Activated naive CD8-positive, alpha-beta T cell treated with anti-CD3 and anti-CD28 coated beads for 36 hours (primary cell): Measurements from ENCODE around the gene OLFM1. TPM values are rescaled to one million over a fixed set of nuclear protein-coding genes. Genes with fewer than 3 reads are reported as not detected.
A peak's percentile ranks its signal among the peaks of the same experiment; 100 is the strongest.
"Not testable (repeated sequence)": the region's sequence is repeated elsewhere in the genome, so short reads cannot be mapped to it uniquely, and the experiment has no call there.

Source experiments
- DNase-seq: peaks from one replicate; pipeline ENCODE4 v3.0.0; 2021
- H3K27ac Mint-ChIP-seq: one replicate; pipeline ENCODE4 v1.8.0; 2022; ENCODE audit warnings: mild to moderate bottlenecking, moderate library complexity, mixed read lengths
- H3K27me3 Mint-ChIP-seq: one replicate; pipeline ENCODE4 v1.8.0; 2022; ENCODE audit warnings: mild to moderate bottlenecking, mixed read lengths
- H3K36me3 Mint-ChIP-seq: one replicate; pipeline ENCODE4 v1.8.0; 2021; ENCODE audit warnings: mild to moderate bottlenecking, mixed read lengths
- H3K4me1 Mint-ChIP-seq: one replicate; pipeline ENCODE4 v1.8.0; 2021; ENCODE audit warnings: mixed read lengths
- H3K4me3 Mint-ChIP-seq: one replicate; pipeline ENCODE4 v1.8.0; 2022; ENCODE audit warnings: mild to moderate bottlenecking, moderate library complexity, mixed read lengths
- H3K9me3 Mint-ChIP-seq: one replicate; pipeline ENCODE4 v1.8.0; 2022; ENCODE audit warnings: mixed read lengths
- total RNA-seq, 2 experiments: library from RNA; stranded (reverse); gene quantifications; one replicate each; pipeline ENCODE4 v1.2.3, GENCODE V29; 2021

Gene OLFM1
- total RNA-seq, 2 experiments from 2014 or later: not detected

DNA sequence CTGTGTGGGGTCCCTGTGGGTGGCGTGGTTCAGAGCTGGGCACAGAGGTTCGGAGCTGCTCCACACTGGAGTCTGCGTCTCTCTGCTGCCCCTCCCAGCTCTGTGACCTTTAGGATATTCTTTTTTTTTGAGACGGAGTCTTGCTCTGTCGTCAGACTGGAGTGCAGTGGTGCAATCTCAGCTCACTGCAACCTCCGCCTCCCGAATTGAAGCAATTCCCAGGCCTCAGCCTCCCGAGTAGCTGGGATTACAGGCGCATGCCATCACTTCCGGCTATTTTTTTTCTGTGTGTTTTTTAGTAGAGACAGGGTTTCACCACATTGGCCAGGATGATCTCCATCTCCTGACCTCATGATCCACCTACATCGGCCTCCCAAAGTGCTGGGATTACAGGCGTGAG is 24.1 kb downstream of the OLFM1 start:
- not testable (repeated sequence) for H3K4me1 Mint-ChIP-seq, H3K27ac Mint-ChIP-seq, H3K4me3 Mint-ChIP-seq, H3K36me3 Mint-ChIP-seq, H3K9me3 Mint-ChIP-seq, DNase-seq
- H3K27me3 Mint-ChIP-seq: peaks cover 32% of the 10 kb centered on the region

DNA sequence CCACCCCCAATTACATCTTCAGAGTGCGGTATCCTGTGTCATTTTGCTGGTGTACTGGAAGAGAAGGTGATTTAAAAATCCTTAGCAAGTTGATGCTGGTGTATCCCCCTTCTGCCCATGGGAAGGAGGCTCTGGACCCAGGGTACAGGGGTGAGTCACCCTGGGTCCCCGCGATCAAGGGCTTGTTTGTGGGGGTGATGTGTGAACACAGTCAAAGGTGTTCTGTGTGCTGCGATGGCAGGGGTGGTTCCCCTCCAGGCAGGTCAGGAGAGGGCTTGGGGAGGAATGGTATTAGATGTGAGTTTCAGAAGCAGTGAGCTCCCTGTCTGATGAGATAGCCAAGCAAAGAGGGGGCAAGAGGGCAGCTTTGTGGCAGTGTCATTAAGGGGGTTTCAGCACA is 28.9 kb downstream of the OLFM1 start:
- no peaks in the 10 kb centered on the region for H3K9me3 Mint-ChIP-seq
- H3K4me3 Mint-ChIP-seq: no peak overlapping the region
- H3K27ac Mint-ChIP-seq: no peak overlapping the region
- no peaks in the 10 kb centered on the region for H3K36me3 Mint-ChIP-seq
- no peaks in the 10 kb centered on the region for H3K27me3 Mint-ChIP-seq
- no peak for DNase-seq
- no peaks in the 10 kb centered on the region for H3K4me1 Mint-ChIP-seq

DNA sequence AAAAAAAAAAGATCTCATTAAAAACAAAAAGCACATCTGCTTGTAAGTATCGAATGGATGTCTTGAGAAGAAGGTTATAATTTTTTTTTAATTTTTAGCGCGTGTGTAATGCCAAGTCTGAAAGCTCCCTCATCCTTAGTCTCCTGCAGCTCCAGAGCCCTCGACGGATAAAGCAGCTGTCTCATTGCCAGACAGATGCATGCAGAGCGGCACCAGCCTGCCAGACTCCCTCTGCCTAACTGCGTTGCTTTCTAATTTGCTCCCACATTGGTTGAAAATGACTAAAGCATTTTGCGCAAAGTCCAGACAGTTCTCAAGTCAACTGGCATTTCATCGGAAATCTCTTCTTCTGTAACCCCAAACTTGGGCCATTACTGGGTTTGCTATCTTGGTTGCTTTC is 29.4 kb downstream of the OLFM1 start:
- DNase-seq: no peak
- no peaks in the 10 kb centered on the region for H3K9me3 Mint-ChIP-seq
- no peak overlapping the region for H3K27ac Mint-ChIP-seq
- H3K4me1 Mint-ChIP-seq: no peaks in the 10 kb centered on the region
- no peaks in the 10 kb centered on the region for H3K36me3 Mint-ChIP-seq
- no peak overlapping the region for H3K4me3 Mint-ChIP-seq
- no peaks in the 10 kb centered on the region for H3K27me3 Mint-ChIP-seq

DNA sequence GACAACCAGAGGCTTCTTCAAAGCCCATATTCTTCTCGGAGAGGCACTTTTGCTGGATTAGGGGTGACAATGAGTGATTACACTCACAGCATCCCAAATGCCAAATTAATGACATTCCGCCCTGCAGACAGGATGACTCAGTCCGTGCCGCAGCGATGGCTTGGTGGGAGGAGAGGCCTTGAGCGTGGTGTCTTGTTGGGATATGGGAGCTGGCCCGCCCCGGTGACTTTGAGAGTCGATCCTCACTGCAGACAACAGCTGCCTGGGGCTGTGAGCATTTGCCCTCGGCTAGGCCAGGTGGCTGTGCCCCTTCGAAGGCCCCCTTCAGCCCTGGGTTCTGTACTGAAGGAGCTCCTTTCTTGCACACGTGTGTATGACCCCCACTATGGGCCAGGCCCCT is 29.8 kb downstream of the OLFM1 start:
- H3K4me3 Mint-ChIP-seq: no peak overlapping the region
- H3K9me3 Mint-ChIP-seq: no peaks in the 10 kb centered on the region
- no peaks in the 10 kb centered on the region for H3K27me3 Mint-ChIP-seq
- DNase-seq: no peak
- H3K27ac Mint-ChIP-seq: no peak overlapping the region
- H3K4me1 Mint-ChIP-seq: no peaks in the 10 kb centered on the region
- no peaks in the 10 kb centered on the region for H3K36me3 Mint-ChIP-seq

DNA sequence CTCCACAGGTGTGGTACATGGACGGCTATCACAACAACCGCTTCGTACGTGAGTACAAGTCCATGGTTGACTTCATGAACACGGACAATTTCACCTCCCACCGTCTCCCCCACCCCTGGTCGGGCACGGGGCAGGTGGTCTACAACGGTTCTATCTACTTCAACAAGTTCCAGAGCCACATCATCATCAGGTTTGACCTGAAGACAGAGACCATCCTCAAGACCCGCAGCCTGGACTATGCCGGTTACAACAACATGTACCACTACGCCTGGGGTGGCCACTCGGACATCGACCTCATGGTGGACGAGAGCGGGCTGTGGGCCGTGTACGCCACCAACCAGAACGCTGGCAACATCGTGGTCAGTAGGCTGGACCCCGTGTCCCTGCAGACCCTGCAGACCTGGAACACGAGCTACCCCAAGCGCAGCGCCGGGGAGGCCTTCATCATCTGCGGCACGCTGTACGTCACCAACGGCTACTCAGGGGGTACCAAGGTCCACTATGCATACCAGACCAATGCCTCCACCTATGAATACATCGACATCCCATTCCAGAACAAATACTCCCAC is 32.1 kb downstream of the OLFM1 start:
- H3K4me1 Mint-ChIP-seq: no peaks in the 10 kb centered on the region
- H3K36me3 Mint-ChIP-seq: no peaks in the 10 kb centered on the region
- no peaks in the 10 kb centered on the region for H3K9me3 Mint-ChIP-seq
- H3K4me3 Mint-ChIP-seq: no peak overlapping the region
- peaks cover 7% of the 10 kb centered on the region for H3K27me3 Mint-ChIP-seq
- H3K27ac Mint-ChIP-seq: no peak overlapping the region
- DNase-seq: no peak

DNA sequence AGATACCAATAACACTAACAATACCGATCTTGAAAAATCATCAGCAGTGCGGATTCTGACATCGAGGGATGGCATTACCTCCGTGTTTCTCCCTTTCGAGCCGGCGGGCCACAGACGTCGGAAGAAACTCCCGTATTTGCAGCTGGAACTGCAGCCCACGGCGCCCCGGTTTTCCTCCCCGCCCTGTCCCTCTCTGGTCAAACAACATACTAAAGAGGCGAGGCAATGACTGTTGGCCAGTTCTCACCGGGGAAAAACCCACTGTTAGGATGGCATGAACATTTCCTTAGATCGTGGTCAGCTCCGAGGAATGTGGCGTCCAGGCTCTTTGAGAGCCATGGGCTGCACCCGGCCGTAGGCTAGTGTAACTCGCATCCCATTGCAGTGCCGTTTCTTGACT is 32.8 kb downstream of the OLFM1 start:
- no peak overlapping the region for H3K27ac Mint-ChIP-seq
- H3K4me3 Mint-ChIP-seq: no peak overlapping the region
- H3K27me3 Mint-ChIP-seq: peaks cover 7% of the 10 kb centered on the region
- H3K4me1 Mint-ChIP-seq: no peaks in the 10 kb centered on the region
- H3K9me3 Mint-ChIP-seq: no peaks in the 10 kb centered on the region
- DNase-seq: no peak
- H3K36me3 Mint-ChIP-seq: no peaks in the 10 kb centered on the region

DNA sequence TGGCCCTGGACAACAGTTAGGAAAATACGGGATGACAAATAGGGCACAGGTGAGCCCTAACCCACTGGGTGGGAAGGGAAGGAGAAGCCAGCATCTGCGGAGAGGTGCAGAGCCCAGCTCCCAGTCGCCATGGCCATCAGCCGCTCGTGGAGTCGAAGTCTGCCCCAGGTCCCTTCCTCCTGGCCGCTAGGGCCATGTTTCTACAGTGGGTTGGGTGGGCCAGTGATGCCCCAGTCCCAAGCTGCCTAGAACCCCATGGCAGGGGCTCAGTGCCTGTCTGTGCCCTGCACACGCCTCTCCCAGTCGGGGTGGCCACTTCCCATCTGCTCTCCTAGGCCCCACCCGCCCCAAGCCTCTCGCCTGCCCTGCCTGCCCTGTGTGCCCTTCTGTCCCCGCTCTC is 34.8 kb downstream of the OLFM1 start:
- H3K9me3 Mint-ChIP-seq: no peaks in the 10 kb centered on the region
- DNase-seq: no peak
- H3K27ac Mint-ChIP-seq: no peak overlapping the region
- no peaks in the 10 kb centered on the region for H3K4me1 Mint-ChIP-seq
- H3K27me3 Mint-ChIP-seq: peaks cover 7% of the 10 kb centered on the region
- no peak overlapping the region for H3K4me3 Mint-ChIP-seq
- no peaks in the 10 kb centered on the region for H3K36me3 Mint-ChIP-seq

DNA sequence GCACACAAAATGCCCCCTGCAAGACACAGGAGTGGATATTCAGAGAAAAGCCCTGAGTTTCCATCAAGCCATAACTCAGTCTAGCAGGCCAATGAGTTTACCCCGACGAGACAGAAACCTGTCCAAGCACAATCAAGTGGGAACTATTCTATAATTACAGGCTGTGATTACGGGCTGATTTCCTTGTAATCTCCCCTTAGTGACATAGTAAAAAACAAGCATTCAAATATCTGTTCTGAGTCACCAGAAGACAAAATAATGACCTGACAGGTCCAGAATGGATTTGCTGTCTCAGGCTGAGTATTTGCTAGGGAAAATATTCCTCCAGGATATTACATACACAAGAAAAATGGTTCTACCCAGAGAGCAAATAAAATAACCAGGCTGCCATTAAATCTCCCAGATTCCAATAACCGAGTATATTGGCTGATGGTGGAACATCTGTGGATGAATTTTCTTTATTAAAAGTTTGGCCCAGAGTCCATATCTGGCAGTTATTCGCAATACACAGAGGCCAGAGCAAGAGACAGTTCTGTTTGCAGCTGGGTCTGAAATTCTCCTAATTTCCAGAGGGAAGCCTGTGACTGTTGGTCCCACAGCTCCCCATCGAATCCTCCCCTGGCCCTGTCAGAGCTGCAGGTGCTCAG is 35.8 kb downstream of the OLFM1 start:
- DNase-seq: no peak
- Mint-ChIP-seq H3K27me3 (peaks cover 7% of the 10 kb centered on the region), H3K9me3 (no peaks in the 10 kb centered on the region), H3K4me3 (no peak overlapping the region), H3K4me1 (no peaks in the 10 kb centered on the region), H3K27ac (no peak overlapping the region), H3K36me3 (no peaks in the 10 kb centered on the region)

DNA sequence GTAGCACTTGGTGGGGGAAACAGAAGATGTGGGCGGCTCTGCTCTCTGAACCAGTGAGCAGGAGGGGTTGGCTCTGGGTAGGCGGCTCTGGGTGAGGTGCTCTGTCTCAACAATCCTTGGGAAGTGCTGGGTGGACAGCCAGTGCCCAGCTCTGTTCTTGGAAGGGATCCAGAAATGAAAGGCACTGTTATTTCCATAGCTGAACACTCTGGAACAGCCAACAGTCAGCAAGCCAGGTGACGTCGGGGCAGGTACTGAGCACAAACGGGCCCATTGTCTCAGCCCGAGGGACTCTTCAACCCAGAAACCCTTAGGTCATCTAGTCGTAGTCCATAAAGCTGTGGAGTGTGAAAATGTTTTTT is 36.3 kb downstream of the OLFM1 start:
- Mint-ChIP-seq H3K27ac (no peak overlapping the region), H3K9me3 (no peaks in the 10 kb centered on the region), H3K4me1 (no peaks in the 10 kb centered on the region), H3K36me3 (no peaks in the 10 kb centered on the region), H3K4me3 (no peak overlapping the region), H3K27me3 (peaks cover 11% of the 10 kb centered on the region)
- no peak for DNase-seq

DNA sequence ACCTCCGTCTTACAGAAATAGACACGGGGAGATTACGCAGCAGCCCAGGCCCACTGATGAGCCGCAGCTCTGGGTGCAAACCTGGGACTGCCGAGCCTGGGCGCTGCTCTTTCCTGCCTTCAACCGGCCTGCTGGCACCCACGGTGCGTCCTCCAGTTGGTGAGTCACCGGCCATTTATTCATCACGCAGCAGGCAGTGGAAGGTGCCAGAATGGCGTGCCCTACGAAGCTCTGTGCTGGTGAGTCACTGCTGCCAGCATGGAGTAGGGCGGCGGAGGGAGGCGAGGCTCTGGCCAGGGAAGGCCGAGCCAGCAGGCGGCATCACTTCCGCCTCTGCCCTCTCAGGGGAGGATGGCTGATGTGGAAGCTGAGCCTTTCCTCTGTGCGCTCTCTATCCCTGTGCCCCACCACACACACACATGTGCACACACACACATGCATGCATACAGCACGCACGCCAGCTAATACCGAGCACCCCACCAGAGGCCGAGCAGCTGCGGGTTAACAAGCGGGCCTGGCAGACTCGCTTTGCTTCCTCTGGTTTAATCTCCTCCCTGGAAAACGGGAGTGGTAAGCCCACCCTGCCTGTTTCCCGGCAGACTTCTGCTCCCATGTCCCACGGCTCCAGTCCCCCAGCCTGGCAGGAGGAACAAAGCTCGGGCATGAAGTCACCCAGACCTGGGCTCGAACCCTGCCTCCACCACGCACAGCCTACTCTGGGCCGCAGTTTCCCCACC is 39.2 kb downstream of the OLFM1 start:
- Mint-ChIP-seq H3K4me3 (no peak overlapping the region), H3K27me3 (peaks cover 11% of the 10 kb centered on the region), H3K4me1 (peaks cover 2% of the 10 kb centered on the region), H3K36me3 (no peaks in the 10 kb centered on the region), H3K27ac (no peak overlapping the region), H3K9me3 (peaks cover 1% of the 10 kb centered on the region)
- DNase-seq: no peak

DNA sequence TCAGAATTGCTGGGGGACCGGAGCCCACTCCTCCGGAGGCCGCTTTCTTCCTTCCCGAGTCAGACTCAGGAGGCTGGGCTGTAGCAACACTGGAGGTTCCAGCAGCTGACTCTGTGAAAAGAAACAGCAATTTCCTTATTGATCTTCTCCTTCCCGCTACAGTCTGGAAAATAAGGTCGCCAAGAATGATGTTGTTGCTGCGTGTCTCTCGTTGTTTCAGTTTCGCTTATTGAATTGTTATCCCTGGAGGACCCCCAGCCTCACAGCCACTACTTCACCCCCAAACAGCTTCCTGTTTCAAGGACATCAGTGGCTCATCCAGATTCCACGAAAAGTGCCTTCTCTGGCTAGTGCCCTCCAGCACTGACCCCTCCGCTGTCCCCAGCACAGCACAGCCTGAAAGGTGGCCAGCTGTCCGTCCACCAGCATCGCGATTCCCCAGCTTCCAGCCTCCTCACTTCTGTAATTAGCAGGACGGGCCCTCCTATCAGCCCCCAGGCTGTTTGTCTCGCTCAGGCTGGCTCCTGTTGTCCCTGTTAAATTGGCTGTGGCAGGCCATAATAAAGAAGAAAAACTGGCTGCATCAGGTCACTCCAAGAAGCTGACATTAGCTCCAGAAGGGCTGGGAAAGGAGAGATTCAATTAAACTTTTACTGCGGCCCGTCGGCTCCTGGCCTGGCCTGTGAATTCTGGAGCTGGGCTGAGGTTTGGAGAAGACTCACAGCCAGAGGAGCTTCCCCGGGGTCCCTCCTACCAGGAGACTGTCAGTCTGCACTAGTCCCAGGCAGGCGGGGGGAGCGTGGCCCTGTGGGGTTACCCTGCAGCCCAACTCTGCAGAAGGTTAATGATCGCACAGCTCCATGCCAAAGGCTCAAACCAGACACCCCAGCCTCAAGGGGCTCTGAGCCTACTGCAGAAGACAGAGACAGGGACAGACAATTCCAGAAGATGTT is 40.5 kb downstream of the OLFM1 start:
- H3K4me3 Mint-ChIP-seq: no peak overlapping the region
- H3K27me3 Mint-ChIP-seq: peaks cover 13% of the 10 kb centered on the region
- H3K27ac Mint-ChIP-seq: no peak overlapping the region
- peaks cover 2% of the 10 kb centered on the region for H3K4me1 Mint-ChIP-seq
- DNase-seq: no peak
- peaks cover 1% of the 10 kb centered on the region for H3K9me3 Mint-ChIP-seq
- H3K36me3 Mint-ChIP-seq: no peaks in the 10 kb centered on the region

DNA sequence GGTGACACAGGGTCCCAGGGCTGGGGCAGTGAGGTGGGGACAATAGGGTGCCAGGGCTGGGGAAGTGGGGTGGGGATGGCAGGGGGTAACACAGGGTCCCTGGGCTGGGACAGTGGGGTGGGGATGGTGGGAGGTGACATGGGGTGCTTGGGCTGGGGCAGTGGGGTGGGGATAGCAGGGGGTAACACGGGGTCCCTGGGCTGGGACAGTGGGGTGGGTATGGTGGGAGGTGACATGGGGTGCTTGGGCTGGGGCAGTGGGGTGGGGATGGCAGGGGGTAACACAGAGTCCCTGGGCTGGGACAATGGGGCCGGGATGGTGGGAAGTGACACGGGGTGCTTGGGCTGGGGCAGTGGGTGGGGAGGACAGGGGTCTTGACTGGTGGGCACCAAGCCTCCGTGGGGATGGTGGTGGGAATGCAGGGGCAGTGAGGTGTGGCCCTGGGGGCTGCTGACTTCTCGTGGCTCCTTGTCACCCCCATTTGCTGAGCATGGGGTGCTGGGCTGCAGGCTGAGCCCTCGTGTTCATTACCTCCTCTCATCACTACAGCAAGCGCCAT is 41.7 kb downstream of the OLFM1 start:
- no peak overlapping the region for H3K27ac Mint-ChIP-seq
- no peaks in the 10 kb centered on the region for H3K36me3 Mint-ChIP-seq
- H3K9me3 Mint-ChIP-seq: peaks cover 1% of the 10 kb centered on the region
- H3K27me3 Mint-ChIP-seq: peaks cover 14% of the 10 kb centered on the region
- peaks cover 2% of the 10 kb centered on the region for H3K4me1 Mint-ChIP-seq
- no peak overlapping the region for H3K4me3 Mint-ChIP-seq
- no peak for DNase-seq

DNA sequence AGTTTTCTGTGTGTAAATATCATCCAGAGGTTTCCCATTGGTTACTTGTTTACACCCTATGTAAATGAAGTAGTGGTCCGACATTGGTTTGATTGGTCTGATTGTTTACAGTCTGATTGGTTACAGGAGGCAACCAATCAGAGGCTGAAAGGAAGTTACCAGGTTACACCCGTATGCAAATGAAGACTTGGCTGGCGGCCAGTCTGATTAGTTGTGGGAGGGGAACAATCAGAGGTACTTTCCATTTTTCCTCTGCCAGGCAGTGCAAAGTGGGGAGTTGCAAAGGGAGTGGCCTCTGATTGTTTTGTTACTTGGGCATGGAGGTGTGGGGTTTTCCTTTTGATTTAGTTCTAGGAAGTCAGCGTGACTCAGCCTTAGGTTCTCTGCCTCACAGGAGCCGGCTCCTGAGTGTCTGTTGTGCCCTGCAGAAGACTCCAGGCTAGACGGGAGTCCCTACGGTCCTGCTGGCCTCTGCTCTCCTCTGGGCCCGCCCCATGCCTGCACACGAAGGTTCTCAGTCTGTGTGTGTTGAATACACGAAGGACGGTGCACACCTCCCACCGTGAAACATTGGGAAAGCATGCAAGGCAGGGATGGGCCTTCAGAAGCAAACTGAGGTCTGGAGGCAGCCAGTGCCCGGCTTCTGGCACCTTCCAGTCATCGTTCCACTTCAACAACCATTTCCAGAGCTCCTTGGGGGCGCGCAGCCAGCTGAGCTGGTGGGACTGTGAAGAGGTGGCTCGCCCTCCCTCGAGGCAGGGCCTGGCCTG is 42.9 kb downstream of the OLFM1 start:
- Mint-ChIP-seq H3K27ac (no peak overlapping the region), H3K4me1 (peaks cover 2% of the 10 kb centered on the region), H3K27me3 (peaks cover 14% of the 10 kb centered on the region), H3K9me3 (peaks cover 1% of the 10 kb centered on the region), H3K36me3 (no peaks in the 10 kb centered on the region), H3K4me3 (no peak overlapping the region)
- DNase-seq: peak; percentile 32

DNA sequence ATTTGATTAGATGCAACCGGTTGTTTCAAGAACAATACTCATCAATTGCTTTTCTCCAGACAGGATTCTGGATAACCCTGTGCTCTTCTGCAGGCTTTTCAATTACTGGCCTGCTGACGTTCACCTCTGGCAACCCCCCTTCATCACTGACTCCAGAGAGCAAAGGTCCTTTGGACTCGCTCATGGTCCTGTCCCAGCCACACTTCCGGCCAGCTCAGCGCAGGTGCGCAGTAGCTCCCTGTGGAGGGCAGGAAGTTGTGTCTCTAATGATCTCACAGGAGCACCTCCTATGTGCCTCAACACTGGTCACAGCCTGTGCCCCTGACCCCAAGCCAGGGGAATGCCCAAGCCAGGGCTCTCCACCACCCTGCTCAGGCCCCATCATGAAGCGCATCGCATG is 44.0 kb downstream of the OLFM1 start:
- peaks cover 2% of the 10 kb centered on the region for H3K4me1 Mint-ChIP-seq
- no peak overlapping the region for H3K4me3 Mint-ChIP-seq
- no peak for DNase-seq
- H3K36me3 Mint-ChIP-seq: no peaks in the 10 kb centered on the region
- H3K9me3 Mint-ChIP-seq: peaks cover 1% of the 10 kb centered on the region
- no peak overlapping the region for H3K27ac Mint-ChIP-seq
- peaks cover 14% of the 10 kb centered on the region for H3K27me3 Mint-ChIP-seq
